Gastrocnemius medialis (tissue), 4 donors: ENCODE measurements around the gene EPYC.

Source experiments
- POLR2A ChIP-seq, 2 donors: fragments of 450-650 bp; IDR thresholded peaks; one replicate each; pipeline ENCODE4 v1.6.1; 2017; ENCODE audit warnings: antibody characterized with exemption in 2 of 2, mild to moderate bottlenecking in 2 of 2, moderate library complexity in 2 of 2
- TF ChIP-seq, protein P1 (sequence below), 5 experiments: fragments of 450-650 bp in 3 of 5; fragments of 200-600 bp in 2 of 5; sonication (generic) in 2 of 5; IDR thresholded peaks in 4 of 5; conservative IDR thresholded peaks in 1 of 5; 1 replicate in 4 of 5; 2 replicates in 1 of 5; pipeline ENCODE4 v1.5.1; 2016 to 2019; ENCODE audit warnings: antibody characterized with exemption in 5 of 5, mild to moderate bottlenecking in 3 of 5, moderate library complexity in 3 of 5

DNA sequence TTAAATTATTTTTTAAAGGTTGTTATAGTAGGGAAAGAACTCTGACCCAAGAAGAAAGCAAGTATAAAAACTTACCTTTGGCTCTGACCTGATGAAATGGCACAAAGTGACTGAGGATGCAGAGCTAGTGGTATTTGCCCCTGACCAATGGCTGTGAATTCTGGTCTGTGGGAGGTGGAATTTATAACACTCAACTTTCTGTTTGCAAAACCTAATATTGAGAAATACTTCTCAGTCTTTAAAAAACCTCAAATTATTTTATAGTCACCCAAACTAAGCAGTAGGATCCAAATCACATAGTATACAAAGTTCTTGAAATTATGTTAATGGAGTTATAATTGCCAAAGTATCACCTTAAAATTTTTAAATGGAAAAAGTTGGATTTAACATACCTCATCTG lies at the start of gene EPYC:
- TF ChIP-seq, protein P1, sequence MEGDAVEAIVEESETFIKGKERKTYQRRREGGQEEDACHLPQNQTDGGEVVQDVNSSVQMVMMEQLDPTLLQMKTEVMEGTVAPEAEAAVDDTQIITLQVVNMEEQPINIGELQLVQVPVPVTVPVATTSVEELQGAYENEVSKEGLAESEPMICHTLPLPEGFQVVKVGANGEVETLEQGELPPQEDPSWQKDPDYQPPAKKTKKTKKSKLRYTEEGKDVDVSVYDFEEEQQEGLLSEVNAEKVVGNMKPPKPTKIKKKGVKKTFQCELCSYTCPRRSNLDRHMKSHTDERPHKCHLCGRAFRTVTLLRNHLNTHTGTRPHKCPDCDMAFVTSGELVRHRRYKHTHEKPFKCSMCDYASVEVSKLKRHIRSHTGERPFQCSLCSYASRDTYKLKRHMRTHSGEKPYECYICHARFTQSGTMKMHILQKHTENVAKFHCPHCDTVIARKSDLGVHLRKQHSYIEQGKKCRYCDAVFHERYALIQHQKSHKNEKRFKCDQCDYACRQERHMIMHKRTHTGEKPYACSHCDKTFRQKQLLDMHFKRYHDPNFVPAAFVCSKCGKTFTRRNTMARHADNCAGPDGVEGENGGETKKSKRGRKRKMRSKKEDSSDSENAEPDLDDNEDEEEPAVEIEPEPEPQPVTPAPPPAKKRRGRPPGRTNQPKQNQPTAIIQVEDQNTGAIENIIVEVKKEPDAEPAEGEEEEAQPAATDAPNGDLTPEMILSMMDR (IDR thresholded peaks at IDR 0.05 in 4 of 5, conservative IDR thresholded peaks at IDR 0.05 in 1 of 5) = no peak
- no peak for TF ChIP-seq POLR2A (IDR thresholded peaks at IDR 0.05)
